ENCODE data around the gene DCAF4L1. TPM values are rescaled to one million over a fixed set of nuclear protein-coding genes. Genes with fewer than 3 reads are reported as not detected.

Gene DCAF4L1
- total RNA-seq, 3 donors from 2014 or later: 0.29 to 0.48 (median 0.33) TPM

DNA sequence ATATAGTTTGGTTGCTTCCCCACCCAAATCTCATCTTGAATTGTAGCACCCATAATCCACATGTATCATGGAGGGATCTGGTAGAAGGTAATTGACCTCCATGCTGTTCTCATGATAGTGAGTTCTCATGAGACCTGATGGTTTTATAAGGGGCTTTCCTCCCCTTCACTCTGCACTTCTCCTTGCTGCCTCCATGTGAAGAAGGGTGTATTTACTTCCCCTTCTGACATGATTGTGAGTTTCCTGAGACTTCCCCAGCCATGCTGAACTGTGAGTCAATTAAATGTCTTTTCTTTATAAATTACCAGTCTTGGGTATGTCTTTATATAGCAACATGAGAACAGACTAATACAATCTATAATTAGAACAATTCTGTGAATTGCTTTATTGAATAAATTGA lies 11.9 kb upstream of the DCAF4L1 start:
- Histone ChIP-seq H3K27me3 (no peaks in the 10 kb centered on the region), H3K4me3 (no peak overlapping the region), H3K36me3 (no peaks in the 10 kb centered on the region), H3K27ac (no peak overlapping the region), H3K9me3 (peaks cover 8 to 9% of the 10 kb centered on the region in 2 donors), H3K4me1 (no peaks in the 10 kb centered on the region)
- no peak for DNase-seq (ENCODE audit: low spot score in 2 of 2)
- TF ChIP-seq, protein P1, sequence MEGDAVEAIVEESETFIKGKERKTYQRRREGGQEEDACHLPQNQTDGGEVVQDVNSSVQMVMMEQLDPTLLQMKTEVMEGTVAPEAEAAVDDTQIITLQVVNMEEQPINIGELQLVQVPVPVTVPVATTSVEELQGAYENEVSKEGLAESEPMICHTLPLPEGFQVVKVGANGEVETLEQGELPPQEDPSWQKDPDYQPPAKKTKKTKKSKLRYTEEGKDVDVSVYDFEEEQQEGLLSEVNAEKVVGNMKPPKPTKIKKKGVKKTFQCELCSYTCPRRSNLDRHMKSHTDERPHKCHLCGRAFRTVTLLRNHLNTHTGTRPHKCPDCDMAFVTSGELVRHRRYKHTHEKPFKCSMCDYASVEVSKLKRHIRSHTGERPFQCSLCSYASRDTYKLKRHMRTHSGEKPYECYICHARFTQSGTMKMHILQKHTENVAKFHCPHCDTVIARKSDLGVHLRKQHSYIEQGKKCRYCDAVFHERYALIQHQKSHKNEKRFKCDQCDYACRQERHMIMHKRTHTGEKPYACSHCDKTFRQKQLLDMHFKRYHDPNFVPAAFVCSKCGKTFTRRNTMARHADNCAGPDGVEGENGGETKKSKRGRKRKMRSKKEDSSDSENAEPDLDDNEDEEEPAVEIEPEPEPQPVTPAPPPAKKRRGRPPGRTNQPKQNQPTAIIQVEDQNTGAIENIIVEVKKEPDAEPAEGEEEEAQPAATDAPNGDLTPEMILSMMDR (IDR thresholded peaks at IDR 0.05): no peak
- no peak for TF ChIP-seq POLR2AphosphoS5 (IDR thresholded peaks at IDR 0.05)
- TF ChIP-seq POLR2A (IDR thresholded peaks at IDR 0.05): no peak
- intact Hi-C loops (cut with DNase I; ENCODE audit: low total_unique reads): loop anchor here (2.0 kb wide), 1 partner anchor 51 kb away; no protein-coding TSS in a partner anchor

DNA sequence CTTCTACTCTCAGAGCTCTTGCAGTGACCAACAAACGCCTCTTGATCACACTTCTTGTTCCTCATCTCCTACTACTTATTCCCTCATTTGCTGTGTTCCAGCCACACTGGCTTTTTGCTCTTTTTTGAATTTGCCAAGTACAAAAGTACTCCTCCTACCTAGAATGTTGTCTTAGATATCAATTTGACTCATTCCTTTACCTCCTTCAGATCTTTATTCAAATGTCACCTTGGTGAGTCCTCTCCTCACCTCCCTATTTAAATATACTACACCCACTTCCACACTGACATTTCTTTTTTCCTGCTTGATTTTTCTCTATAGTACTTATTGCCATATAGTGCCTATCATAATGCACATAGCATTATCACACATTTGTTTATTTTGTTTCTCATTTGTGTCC lies 6.2 kb upstream of the DCAF4L1 start:
- H3K27me3 ChIP-seq: no peaks in the 10 kb centered on the region
- no peak overlapping the region for H3K4me3 ChIP-seq
- no peak for DNase-seq (ENCODE audit: low spot score in 2 of 2)
- no peaks in the 10 kb centered on the region for H3K36me3 ChIP-seq
- no peak for TF ChIP-seq POLR2AphosphoS5 (IDR thresholded peaks at IDR 0.05)
- TF ChIP-seq, protein P1 (IDR thresholded peaks at IDR 0.05): no peak
- intact Hi-C loops (cut with DNase I; ENCODE audit: low total_unique reads): no loop called here
- H3K27ac ChIP-seq: no peak overlapping the region
- H3K4me1 ChIP-seq: no peaks in the 10 kb centered on the region
- no peaks in the 10 kb centered on the region for H3K9me3 ChIP-seq

DNA sequence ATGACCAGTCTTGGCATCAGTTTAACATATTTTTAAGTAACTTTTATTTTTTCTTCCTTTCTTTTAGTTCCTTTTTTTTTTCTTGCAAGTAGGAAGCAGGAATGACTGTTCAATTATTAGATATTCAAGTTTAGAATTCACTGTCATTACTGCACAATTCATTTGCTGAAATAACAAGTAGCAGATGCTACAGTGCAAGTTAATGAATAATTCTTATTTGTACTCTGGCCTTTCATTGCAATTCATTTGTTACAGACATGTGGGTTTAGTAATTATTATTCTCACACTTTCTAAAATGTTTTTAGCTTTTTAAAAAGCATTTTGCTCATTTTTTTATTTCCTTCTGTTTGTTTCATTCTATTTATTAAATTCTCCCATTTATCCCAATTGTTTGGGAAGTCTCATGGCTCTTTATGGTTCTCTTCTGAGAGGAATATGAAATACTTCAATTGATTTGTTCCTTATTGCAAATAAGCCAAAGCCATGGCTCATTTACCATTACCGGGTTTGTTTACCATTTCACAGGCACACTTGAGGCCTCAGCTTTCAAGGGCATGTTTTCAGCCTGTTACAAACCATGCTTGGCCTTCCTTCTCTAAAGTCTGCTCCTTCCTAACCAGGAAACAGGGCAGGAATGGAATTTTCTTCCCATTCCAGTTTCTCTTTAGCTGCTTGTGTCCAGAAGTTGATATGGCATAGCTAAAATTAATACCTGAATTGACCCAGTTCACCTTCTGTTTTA lies 4.6 kb upstream of the DCAF4L1 start:
- H3K27me3 ChIP-seq: no peaks in the 10 kb centered on the region
- H3K4me1 ChIP-seq: no peaks in the 10 kb centered on the region
- H3K36me3 ChIP-seq: no peaks in the 10 kb centered on the region
- TF ChIP-seq, protein P1 (IDR thresholded peaks at IDR 0.05): no peak
- TF ChIP-seq POLR2AphosphoS5 (IDR thresholded peaks at IDR 0.05): no peak
- no peak for TF ChIP-seq POLR2A (IDR thresholded peaks at IDR 0.05)
- H3K4me3 ChIP-seq: no peak overlapping the region
- no peak for DNase-seq (ENCODE audit: low spot score in 2 of 2)
- H3K9me3 ChIP-seq: no peaks in the 10 kb centered on the region
- H3K27ac ChIP-seq: no peak overlapping the region
- intact Hi-C loops (cut with DNase I; ENCODE audit: low total_unique reads): no loop called here

DNA sequence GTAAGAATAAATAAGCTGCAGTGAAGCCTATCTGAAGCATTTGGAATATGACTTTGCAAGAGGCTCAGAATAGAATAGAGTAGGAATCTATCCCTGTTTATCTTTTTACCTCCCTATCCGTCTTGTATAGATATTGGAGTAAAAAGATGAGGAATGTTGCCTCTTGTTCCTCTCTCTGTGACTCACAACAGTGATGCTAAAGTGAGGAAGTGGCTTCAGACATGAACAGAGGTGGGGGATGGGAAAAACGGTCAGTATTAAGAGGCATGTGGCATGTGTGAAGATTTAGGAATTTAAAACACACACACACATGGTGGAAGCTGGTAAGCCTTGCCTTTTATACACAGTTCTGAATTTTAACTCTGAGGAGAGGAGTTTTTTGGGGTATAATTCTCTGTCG lies 3.8 kb upstream of the DCAF4L1 start:
- Histone ChIP-seq H3K36me3 (no peaks in the 10 kb centered on the region), H3K27ac (no peak overlapping the region), H3K4me3 (no peak overlapping the region), H3K4me1 (no peaks in the 10 kb centered on the region), H3K27me3 (no peaks in the 10 kb centered on the region), H3K9me3 (no peaks in the 10 kb centered on the region)
- no peak for TF ChIP-seq POLR2AphosphoS5 (IDR thresholded peaks at IDR 0.05)
- TF ChIP-seq, protein P1 (IDR thresholded peaks at IDR 0.05): no peak
- no peak for TF ChIP-seq POLR2A (IDR thresholded peaks at IDR 0.05)
- no peak for DNase-seq (ENCODE audit: low spot score in 2 of 2)
- intact Hi-C loops (cut with DNase I; ENCODE audit: low total_unique reads): no loop called here

DNA sequence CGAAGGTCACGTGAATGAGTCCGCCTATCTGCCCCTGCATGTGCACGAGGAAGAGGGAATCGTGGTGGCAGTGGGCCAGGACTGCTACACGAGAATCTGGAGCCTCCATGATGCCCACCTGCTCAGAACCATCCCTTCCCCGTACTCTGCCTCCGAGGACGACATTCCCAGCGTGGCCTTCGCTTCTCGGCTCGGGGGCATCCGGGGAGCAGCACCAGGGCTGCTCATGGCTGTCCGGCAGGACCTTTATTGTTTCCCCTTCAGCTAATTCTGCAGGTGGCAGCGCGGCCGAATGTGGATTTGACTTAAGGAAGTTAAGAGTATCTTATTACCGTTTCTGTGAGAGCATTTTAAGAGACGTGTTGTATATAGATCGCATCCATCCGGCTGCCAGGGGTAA lies 1.2 kb downstream of the DCAF4L1 start:
- Histone ChIP-seq H3K9me3 (no peaks in the 10 kb centered on the region), H3K27ac (no peak overlapping the region), H3K4me1 (no peaks in the 10 kb centered on the region), H3K27me3 (no peaks in the 10 kb centered on the region), H3K4me3 (no peak overlapping the region), H3K36me3 (no peaks in the 10 kb centered on the region)
- no peak for DNase-seq (ENCODE audit: low spot score in 2 of 2)
- intact Hi-C loops (cut with DNase I; ENCODE audit: low total_unique reads): no loop called here
- no peak for TF ChIP-seq POLR2A (IDR thresholded peaks at IDR 0.05)
- no peak for TF ChIP-seq POLR2AphosphoS5 (IDR thresholded peaks at IDR 0.05)
- TF ChIP-seq, protein P1 (IDR thresholded peaks at IDR 0.05): no peak
